H9 (cell line): ENCODE results near the gene SCNN1G. TPM values are rescaled to one million over a fixed set of nuclear protein-coding genes. Genes with fewer than 3 reads are reported as not detected.

Source experiments
- DNase-seq: peaks from one replicate; pipeline ENCODE4 v3.0.0-alpha.2; 2017
- H2AFZ ChIP-seq: one replicate; pipeline ENCODE4 v1.6.1; 2013; ENCODE audit warnings: mild to moderate bottlenecking, low read length, control low read depth, moderate library complexity
- H2AK5ac ChIP-seq: 2 replicates; pipeline ENCODE4 v1.6.1; 2013; ENCODE audit warnings: low read length, control low read depth, mixed read lengths; ENCODE audit not compliant: insufficient read length
- H2BK120ac ChIP-seq: one replicate; pipeline ENCODE4 v1.6.1; 2013; ENCODE audit warnings: low read depth, mild to moderate bottlenecking, low read length, control low read depth, inconsistent platforms; ENCODE audit not compliant: poor library complexity, severe bottlenecking
- H2BK12ac ChIP-seq: 2 replicates; pipeline ENCODE4 v1.6.1; 2013; ENCODE audit warnings: low read length, control low read depth, mixed read lengths, low read depth; ENCODE audit not compliant: insufficient read length
- H2BK15ac ChIP-seq: 2 replicates; pipeline ENCODE4 v1.6.1; 2013; ENCODE audit warnings: low read depth, low read length, control low read depth
- H2BK20ac ChIP-seq: one replicate; pipeline ENCODE4 v1.6.1; 2013; ENCODE audit warnings: low read depth, mild to moderate bottlenecking, low read length, control low read depth, inconsistent platforms; ENCODE audit not compliant: poor library complexity, severe bottlenecking
- H2BK5ac ChIP-seq: 2 replicates; pipeline ENCODE4 v1.6.1; 2013; ENCODE audit warnings: low read length, control low read depth, mixed read lengths; ENCODE audit not compliant: insufficient read length
- H3K14ac ChIP-seq: 2 replicates; pipeline ENCODE4 v1.6.1; 2013; ENCODE audit warnings: low read length, control low read depth; ENCODE audit not compliant: insufficient read depth
- H3K18ac ChIP-seq: 2 replicates; pipeline ENCODE4 v1.6.1; 2013; ENCODE audit warnings: low read depth, mild to moderate bottlenecking, mixed read lengths, low read length, control low read depth; ENCODE audit not compliant: insufficient read length
- H3K23ac ChIP-seq: 2 replicates; pipeline ENCODE4 v1.6.1; 2013; ENCODE audit warnings: low read length, control low read depth, mixed read lengths, low read depth; ENCODE audit not compliant: insufficient read length
- H3K23me2 ChIP-seq: 2 replicates; pipeline ENCODE4 v1.6.1; 2013; ENCODE audit warnings: low read depth, mild to moderate bottlenecking, mixed read lengths, low read length, control low read depth; ENCODE audit not compliant: insufficient read length, poor library complexity, severe bottlenecking
- H3K27ac ChIP-seq: 2 replicates; pipeline ENCODE4 v1.5.1; 2013; ENCODE audit warnings: low read length, control low read depth, mixed read lengths, low read depth; ENCODE audit not compliant: insufficient read length
- H3K27me3 ChIP-seq: 2 replicates; pipeline ENCODE4 v1.6.1; 2013; ENCODE audit warnings: low read length, control low read depth, inconsistent platforms; ENCODE audit not compliant: insufficient read depth
- H3K4ac ChIP-seq: 2 replicates; pipeline ENCODE4 v1.6.1; 2013; ENCODE audit warnings: low read depth, mild to moderate bottlenecking, control low read depth, inconsistent platforms, low read length, moderate library complexity
- H3K4me1 ChIP-seq: 2 replicates; pipeline ENCODE4 v1.6.1; 2013; ENCODE audit warnings: low read length, control low read depth, inconsistent platforms; ENCODE audit not compliant: insufficient read depth
- H3K4me2 ChIP-seq: 2 replicates; pipeline ENCODE4 v1.6.1; 2013; ENCODE audit warnings: low read length, control low read depth, mixed read lengths; ENCODE audit not compliant: insufficient read length, insufficient read depth
- H3K56ac ChIP-seq: 2 replicates; pipeline ENCODE4 v1.6.1; 2013; ENCODE audit warnings: low read depth, mild to moderate bottlenecking, mixed read lengths, low read length, control low read depth; ENCODE audit not compliant: insufficient read length
- H3K79me1 ChIP-seq: 2 replicates; pipeline ENCODE4 v1.6.1; 2013; ENCODE audit warnings: low read depth, mild to moderate bottlenecking, moderate library complexity, low read length, control low read depth, inconsistent platforms; ENCODE audit not compliant: insufficient read depth, poor library complexity, severe bottlenecking
- H3K79me2 ChIP-seq: 2 replicates; pipeline ENCODE4 v1.6.1; 2013; ENCODE audit warnings: low read length, control low read depth, inconsistent platforms; ENCODE audit not compliant: insufficient read depth
- H3K9ac ChIP-seq: 2 replicates; pipeline ENCODE4 v1.6.1; 2013; ENCODE audit warnings: low read length, control low read depth, mixed read lengths; ENCODE audit not compliant: insufficient read length; ENCODE audit errors: extremely low read depth
- H3K9me3 ChIP-seq: one replicate; pipeline ENCODE4 v1.6.1; 2013; ENCODE audit warnings: low read depth, low read length, inconsistent platforms; ENCODE audit not compliant: control insufficient read depth
- H3T11ph ChIP-seq: one replicate; pipeline ENCODE4 v1.6.1; 2013; ENCODE audit warnings: mild to moderate bottlenecking, low read length, control low read depth, inconsistent platforms
- H4K20me1 ChIP-seq: one replicate; pipeline ENCODE4 v1.6.1; 2013; ENCODE audit not compliant: control insufficient read depth, insufficient read length, insufficient read depth
- H4K5ac ChIP-seq: 2 replicates; pipeline ENCODE4 v1.6.1; 2013; ENCODE audit warnings: low read depth, mild to moderate bottlenecking, mixed read lengths, low read length, control low read depth; ENCODE audit not compliant: insufficient read length
- H4K8ac ChIP-seq: replicated peaks from 2 replicates; pipeline ENCODE4 v1.6.1; 2013; ENCODE audit warnings: low read length, control low read depth, mixed read lengths, low read depth; ENCODE audit not compliant: insufficient read length
- H4K91ac ChIP-seq: 2 replicates; pipeline ENCODE4 v1.6.1; 2013; ENCODE audit warnings: low read depth, mild to moderate bottlenecking, moderate library complexity, mixed read lengths, low read length, control low read depth; ENCODE audit not compliant: insufficient read length
- H3K27ac Mint-ChIP-seq, 3 experiments: 2 replicates in 2 of 3; 3 replicates in 1 of 3; pipeline ENCODE4 v1.8.0; 2020 to 2021; ENCODE audit warnings: mixed read lengths in 3 of 3, mild to moderate bottlenecking in 1 of 3, moderate library complexity in 1 of 3
- H3K27me3 Mint-ChIP-seq: 2 replicates; pipeline ENCODE4 v1.8.0; 2021; ENCODE audit warnings: low read depth, mild to moderate bottlenecking, moderate library complexity, mixed read lengths
- H3K36me3 Mint-ChIP-seq, 3 experiments: 2 replicates in 2 of 3; 3 replicates in 1 of 3; pipeline ENCODE4 v1.8.0; 2020 to 2021; ENCODE audit warnings: low read depth in 3 of 3, mixed read lengths in 3 of 3; ENCODE audit not compliant: insufficient read depth in 1 of 3
- H3K4me1 Mint-ChIP-seq, 2 experiments: 2 replicates each; pipeline ENCODE4 v1.8.0; 2020; ENCODE audit warnings: mixed read lengths in 2 of 2
- H3K4me3 Mint-ChIP-seq, 2 experiments: 2 replicates in 1 of 2; 3 replicates in 1 of 2; pipeline ENCODE4 v1.8.0; 2020 to 2021; ENCODE audit warnings: mild to moderate bottlenecking in 2 of 2, mixed read lengths in 2 of 2, moderate library complexity in 1 of 2
- H3K9me3 Mint-ChIP-seq, 2 experiments: 2 replicates in 1 of 2; 3 replicates in 1 of 2; pipeline ENCODE4 v1.8.0; 2020; ENCODE audit warnings: mild to moderate bottlenecking in 2 of 2, mixed read lengths in 2 of 2, moderate library complexity in 1 of 2
- CTCF ChIP-seq: fragments of 200-600 bp; sonication (generic); conservative IDR thresholded peaks from 3 replicates; pipeline ENCODE4 v1.8.0; 2021; ENCODE audit warnings: antibody characterized with exemption, mild to moderate bottlenecking
- WGBS: extraction: QIAGEN DNeasy Blood & Tissue Kit; methylation state at CpG from one replicate; pipeline ENCODE4 v1.1.7; 2013; ENCODE audit warnings: missing lambda C conversion rate, low lambda C conversion rate, mixed read lengths; ENCODE audit not compliant: insufficient read length; ENCODE audit errors: extremely low coverage; 5-methylcytosine and 5-hydroxymethylcytosine counted together
- total RNA-seq: library from RNA; stranded (reverse); gene quantifications from 2 replicates; pipeline ENCODE4 v1.2.1, GENCODE V29; 2021

SCNN1G gene
- total RNA-seq, 1 experiment from 2014 or later: 0.74 TPM

GRCh38 chr16:23149993-23150364 lies 32.6 kb upstream of the SCNN1G start:
- no peak overlapping the region for H3K23ac ChIP-seq
- TF ChIP-seq CTCF: no peak
- Mint-ChIP-seq H3K4me3 (peak overlapping the region; percentile 75 to 88), H3K4me1 (peaks cover 27 to 36% of the 10 kb centered on the region in 2 experiments), H3K27me3 (peaks cover 22% of the 10 kb centered on the region), H3K9me3 (no peaks in the 10 kb centered on the region), H3K36me3 (peaks cover 0 to 2% (median 0%) of the 10 kb centered on the region in 3 experiments; a peak in 2 of 7 replicates), H3K27ac (no peak overlapping the region; a peak in 1 of 7 replicates)
- no peak overlapping the region for H3K56ac ChIP-seq
- H4K20me1 ChIP-seq: no peaks in the 10 kb centered on the region
- no peak overlapping the region for H2AK5ac ChIP-seq
- H4K5ac ChIP-seq: no peak overlapping the region
- H3K14ac ChIP-seq: no peak overlapping the region
- H2BK15ac ChIP-seq: no peak overlapping the region
- peaks cover 5% of the 10 kb centered on the region; the same call in 1 of the 2 replicates for H3K79me2 ChIP-seq
- H3K18ac ChIP-seq: no peak overlapping the region
- no peak overlapping the region for H2BK5ac ChIP-seq
- no peak overlapping the region for H3K9ac ChIP-seq
- peak overlapping the region; percentile 48 for H3K4me2 ChIP-seq
- no peaks in the 10 kb centered on the region for H3K9me3 ChIP-seq
- peaks cover 7% of the 10 kb centered on the region; the same call in 1 of the 2 replicates for H3K4me1 ChIP-seq
- no peak overlapping the region for H3K27ac ChIP-seq
- H3K4ac ChIP-seq: no peak overlapping the region
- no peak overlapping the region for H2BK20ac ChIP-seq
- DNase-seq: no peak
- H3K23me2 ChIP-seq: peaks cover 6% of the 10 kb centered on the region
- WGBS: no CpG with 5 or more reads among the region's 4 CpGs
- no peak overlapping the region for H2BK120ac ChIP-seq
- H2AFZ ChIP-seq: no peak overlapping the region
- H2BK12ac ChIP-seq: no peak overlapping the region
- no peak overlapping the region for H4K8ac ChIP-seq
- H3T11ph ChIP-seq: no peak overlapping the region
- H3K79me1 ChIP-seq: no peaks in the 10 kb centered on the region
- no peak overlapping the region for H4K91ac ChIP-seq
- no peaks in the 10 kb centered on the region for H3K27me3 ChIP-seq
